HepG2 (cell line): ENCODE measurements around the gene RANBP3. TPM values are rescaled to one million over a fixed set of nuclear protein-coding genes. Genes with fewer than 3 reads are reported as not detected.

Experiments
- ERF ChIP-seq: IDR thresholded peaks from 2 replicates; pipeline ENCODE4 v1.6.1; 2018; ENCODE audit warnings: missing biosample characterization, missing genetic modification reagents
- GABPB1 ChIP-seq: IDR thresholded peaks from 2 replicates; pipeline ENCODE4 v1.6.1; 2016; ENCODE audit warnings: mild to moderate bottlenecking, missing genetic modification reagents, moderate library complexity, missing compliant biosample characterization
- MAF1 ChIP-seq: sonication (generic); formaldehyde crosslinking; IDR thresholded peaks from 2 replicates; pipeline ENCODE4 v1.5.0; 2020; ENCODE audit warnings: missing genetic modification reagents, borderline replicate concordance
- MATR3 ChIP-seq: sonication (generic); formaldehyde crosslinking; IDR thresholded peaks from 2 replicates; pipeline ENCODE4 v1.4.0; 2020; ENCODE audit warnings: missing genetic modification reagents
- MED13 ChIP-seq: sonication (generic); formaldehyde crosslinking; IDR thresholded peaks from 2 replicates; pipeline ENCODE4 v1.5.0; 2020; ENCODE audit warnings: missing genetic modification reagents
- NR2F1 ChIP-seq, 2 experiments: fragments of 450-650 bp in 1 of 2; formaldehyde crosslinking in 1 of 2; IDR thresholded peaks; 2 replicates each; pipeline versions ENCODE4 v1.5.0 to v1.6.1; 2016 to 2020; ENCODE audit warnings: mild to moderate bottlenecking in 1 of 2, missing compliant biosample characterization in 1 of 2, missing genetic modification reagents in 1 of 2, moderate library complexity in 1 of 2
- POLR2AphosphoS5 ChIP-seq: IDR thresholded peaks from 2 replicates; pipeline ENCODE4 v1.6.1; 2012; ENCODE audit warnings: low read depth, low read length
- RBFOX2 ChIP-seq: fragments of 200-400 bp; formaldehyde crosslinking; IDR thresholded peaks from 2 replicates; pipeline ENCODE4 v1.6.1; 2017; ENCODE audit warnings: low read depth, mild to moderate bottlenecking, low read length
- STAT5B ChIP-seq: sonication (generic); formaldehyde crosslinking; IDR thresholded peaks from 2 replicates; pipeline ENCODE4 v1.4.0; 2020; ENCODE audit warnings: missing genetic modification reagents
- ZMYM2 ChIP-seq: sonication (generic); formaldehyde crosslinking; IDR thresholded peaks from 2 replicates; pipeline ENCODE4 v1.8.0; 2022; ENCODE audit warnings: mild to moderate bottlenecking, missing genetic modification reagents
- ZMYM3 ChIP-seq: sonication (generic); formaldehyde crosslinking; IDR thresholded peaks from 2 replicates; pipeline ENCODE4 v1.5.1; 2020; ENCODE audit warnings: mild to moderate bottlenecking, missing genetic modification reagents
- ZNF660 ChIP-seq: sonication (generic); formaldehyde crosslinking; IDR thresholded peaks from 2 replicates; pipeline ENCODE4 v1.5.1; 2020; ENCODE audit warnings: mild to moderate bottlenecking, low read depth, missing genetic modification reagents, borderline replicate concordance
- ZNF841 ChIP-seq: sonication (generic); formaldehyde crosslinking; IDR thresholded peaks from 2 replicates; pipeline ENCODE4 v1.8.1; 2023; ENCODE audit warnings: missing genetic modification reagents, borderline replicate concordance
- polyA plus RNA-seq, 8 experiments: library from polyadenylated mRNA; depleted of rRNA in 3 of 8; stranded (reverse) in 7 of 8; unstranded in 1 of 8; fragments of >200 nt; fragmentation: Illumina TruSeq in 4 of 8; extraction: Trizol in 4 of 8; gene quantifications; 2 replicates each; pipeline versions ENCODE4 v1.2.1 to v1.2.3, GENCODE V29; 2011 to 2016; ENCODE audit warnings: low read depth in 4 of 8, missing spikeins in 1 of 8, mixed read lengths in 1 of 8; ENCODE audit not compliant: insufficient read depth in 1 of 8
- total RNA-seq, 5 experiments: library from RNA; depleted of rRNA; stranded (reverse); fragments of >200 nt; fragmentation: Illumina TruSeq; extraction: Trizol; gene quantifications; 2 replicates each; pipeline ENCODE4 v1.2.3, GENCODE V29; 2016; ENCODE audit warnings: low read depth in 1 of 5
- TF ChIP-seq, protein P1 (sequence below): IDR thresholded peaks from 2 replicates; pipeline ENCODE4 v1.6.1; 2018; ENCODE audit warnings: missing genetic modification reagents
- TF ChIP-seq, protein P2 (sequence below): sonication (generic); formaldehyde crosslinking; IDR thresholded peaks from 2 replicates; pipeline ENCODE4 v1.4.0; 2020; ENCODE audit warnings: mild to moderate bottlenecking, missing genetic modification reagents, borderline replicate concordance
- TF ChIP-seq, protein P3 (sequence below): sonication (generic); formaldehyde crosslinking; IDR thresholded peaks from 2 replicates; pipeline ENCODE4 v1.8.0; 2022; ENCODE audit warnings: low read depth, missing genetic modification reagents
- TF ChIP-seq, protein P4 (sequence below): IDR thresholded peaks from 2 replicates; pipeline ENCODE4 v1.4.0; 2020; ENCODE audit warnings: mild to moderate bottlenecking, missing genetic modification reagents
- TF ChIP-seq, protein P5 (sequence below): sonication (generic); formaldehyde crosslinking; conservative IDR thresholded peaks from 2 replicates; pipeline ENCODE4 v1.4.0; 2020; ENCODE audit warnings: missing genetic modification reagents

RANBP3 gene
- total and polyA plus RNA-seq, 2 of the 13 experiments (the other 11 are each of a cell fraction or from before 2014, with no cell fraction given), result 39.5 to 149 TPM

DNA sequence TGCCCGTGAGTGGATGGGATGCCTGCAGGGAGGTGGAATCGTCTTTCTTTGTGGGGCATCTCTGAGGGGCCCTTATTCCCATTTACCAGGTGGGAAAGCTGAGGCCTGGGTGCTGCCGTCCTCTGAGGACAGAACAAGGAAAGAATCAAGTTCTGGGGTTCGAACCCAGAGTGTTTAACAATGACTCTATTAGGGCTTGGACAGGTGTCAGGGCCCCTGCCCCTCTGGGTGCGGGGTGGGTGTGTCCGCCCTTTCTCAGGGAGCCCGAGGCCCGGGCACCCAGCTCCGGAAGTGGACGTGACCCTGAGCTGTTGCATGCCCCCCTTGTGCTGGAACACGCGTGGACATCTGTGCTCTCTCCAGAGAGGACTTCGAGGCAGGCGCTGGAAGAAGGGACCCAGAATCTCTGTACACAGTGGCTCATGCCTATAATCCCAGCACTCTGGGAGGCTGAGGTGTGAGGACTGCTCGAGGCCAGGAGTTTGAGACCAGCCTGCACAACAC, 85.1 kb downstream of the RANBP3 start (continued):
- 0 out of 2 replicates have a peak, but pooled peaks have one; percentile 6 for TF ChIP-seq POLR2AphosphoS5
- TF ChIP-seq, protein P1, sequence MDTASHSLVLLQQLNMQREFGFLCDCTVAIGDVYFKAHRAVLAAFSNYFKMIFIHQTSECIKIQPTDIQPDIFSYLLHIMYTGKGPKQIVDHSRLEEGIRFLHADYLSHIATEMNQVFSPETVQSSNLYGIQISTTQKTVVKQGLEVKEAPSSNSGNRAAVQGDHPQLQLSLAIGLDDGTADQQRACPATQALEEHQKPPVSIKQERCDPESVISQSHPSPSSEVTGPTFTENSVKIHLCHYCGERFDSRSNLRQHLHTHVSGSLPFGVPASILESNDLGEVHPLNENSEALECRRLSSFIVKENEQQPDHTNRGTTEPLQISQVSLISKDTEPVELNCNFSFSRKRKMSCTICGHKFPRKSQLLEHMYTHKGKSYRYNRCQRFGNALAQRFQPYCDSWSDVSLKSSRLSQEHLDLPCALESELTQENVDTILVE (CRISPR knock-in tag), result 0 out of 2 replicates have a peak, but pooled peaks have one; percentile 5
- peak; percentile 43; the same call in 1 of the 2 replicates for TF ChIP-seq ZMYM3 (CRISPR knock-in tag)
- TF ChIP-seq RBFOX2, result no peak
- TF ChIP-seq, protein P2, sequence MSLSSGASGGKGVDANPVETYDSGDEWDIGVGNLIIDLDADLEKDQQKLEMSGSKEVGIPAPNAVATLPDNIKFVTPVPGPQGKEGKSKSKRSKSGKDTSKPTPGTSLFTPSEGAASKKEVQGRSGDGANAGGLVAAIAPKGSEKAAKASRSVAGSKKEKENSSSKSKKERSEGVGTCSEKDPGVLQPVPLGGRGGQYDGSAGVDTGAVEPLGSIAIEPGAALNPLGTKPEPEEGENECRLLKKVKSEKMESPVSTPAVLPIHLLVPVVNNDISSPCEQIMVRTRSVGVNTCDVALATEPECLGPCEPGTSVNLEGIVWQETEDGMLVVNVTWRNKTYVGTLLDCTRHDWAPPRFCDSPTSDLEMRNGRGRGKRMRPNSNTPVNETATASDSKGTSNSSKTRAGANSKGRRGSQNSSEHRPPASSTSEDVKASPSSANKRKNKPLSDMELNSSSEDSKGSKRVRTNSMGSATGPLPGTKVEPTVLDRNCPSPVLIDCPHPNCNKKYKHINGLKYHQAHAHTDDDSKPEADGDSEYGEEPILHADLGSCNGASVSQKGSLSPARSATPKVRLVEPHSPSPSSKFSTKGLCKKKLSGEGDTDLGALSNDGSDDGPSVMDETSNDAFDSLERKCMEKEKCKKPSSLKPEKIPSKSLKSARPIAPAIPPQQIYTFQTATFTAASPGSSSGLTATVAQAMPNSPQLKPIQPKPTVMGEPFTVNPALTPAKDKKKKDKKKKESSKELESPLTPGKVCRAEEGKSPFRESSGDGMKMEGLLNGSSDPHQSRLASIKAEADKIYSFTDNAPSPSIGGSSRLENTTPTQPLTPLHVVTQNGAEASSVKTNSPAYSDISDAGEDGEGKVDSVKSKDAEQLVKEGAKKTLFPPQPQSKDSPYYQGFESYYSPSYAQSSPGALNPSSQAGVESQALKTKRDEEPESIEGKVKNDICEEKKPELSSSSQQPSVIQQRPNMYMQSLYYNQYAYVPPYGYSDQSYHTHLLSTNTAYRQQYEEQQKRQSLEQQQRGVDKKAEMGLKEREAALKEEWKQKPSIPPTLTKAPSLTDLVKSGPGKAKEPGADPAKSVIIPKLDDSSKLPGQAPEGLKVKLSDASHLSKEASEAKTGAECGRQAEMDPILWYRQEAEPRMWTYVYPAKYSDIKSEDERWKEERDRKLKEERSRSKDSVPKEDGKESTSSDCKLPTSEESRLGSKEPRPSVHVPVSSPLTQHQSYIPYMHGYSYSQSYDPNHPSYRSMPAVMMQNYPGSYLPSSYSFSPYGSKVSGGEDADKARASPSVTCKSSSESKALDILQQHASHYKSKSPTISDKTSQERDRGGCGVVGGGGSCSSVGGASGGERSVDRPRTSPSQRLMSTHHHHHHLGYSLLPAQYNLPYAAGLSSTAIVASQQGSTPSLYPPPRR (CRISPR knock-in tag), result no peak
- TF ChIP-seq ZMYM2 (CRISPR knock-in tag), result 0 out of 2 replicates have a peak, but pooled peaks have one; percentile 55
- TF ChIP-seq, protein P3, sequence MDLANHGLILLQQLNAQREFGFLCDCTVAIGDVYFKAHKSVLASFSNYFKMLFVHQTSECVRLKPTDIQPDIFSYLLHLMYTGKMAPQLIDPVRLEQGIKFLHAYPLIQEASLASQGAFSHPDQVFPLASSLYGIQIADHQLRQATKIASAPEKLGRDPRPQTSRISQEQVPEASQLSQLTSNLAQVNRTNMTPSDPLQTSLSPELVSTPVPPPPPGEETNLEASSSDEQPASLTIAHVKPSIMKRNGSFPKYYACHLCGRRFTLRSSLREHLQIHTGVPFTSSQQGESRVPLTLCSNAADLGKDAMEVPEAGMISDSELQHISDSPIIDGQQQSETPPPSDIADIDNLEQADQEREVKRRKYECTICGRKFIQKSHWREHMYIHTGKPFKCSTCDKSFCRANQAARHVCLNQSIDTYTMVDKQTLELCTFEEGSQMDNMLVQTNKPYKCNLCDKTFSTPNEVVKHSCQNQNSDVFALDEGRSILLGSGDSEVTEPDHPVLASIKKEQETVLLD (CRISPR knock-in tag), result no peak
- TF ChIP-seq, protein P4, sequence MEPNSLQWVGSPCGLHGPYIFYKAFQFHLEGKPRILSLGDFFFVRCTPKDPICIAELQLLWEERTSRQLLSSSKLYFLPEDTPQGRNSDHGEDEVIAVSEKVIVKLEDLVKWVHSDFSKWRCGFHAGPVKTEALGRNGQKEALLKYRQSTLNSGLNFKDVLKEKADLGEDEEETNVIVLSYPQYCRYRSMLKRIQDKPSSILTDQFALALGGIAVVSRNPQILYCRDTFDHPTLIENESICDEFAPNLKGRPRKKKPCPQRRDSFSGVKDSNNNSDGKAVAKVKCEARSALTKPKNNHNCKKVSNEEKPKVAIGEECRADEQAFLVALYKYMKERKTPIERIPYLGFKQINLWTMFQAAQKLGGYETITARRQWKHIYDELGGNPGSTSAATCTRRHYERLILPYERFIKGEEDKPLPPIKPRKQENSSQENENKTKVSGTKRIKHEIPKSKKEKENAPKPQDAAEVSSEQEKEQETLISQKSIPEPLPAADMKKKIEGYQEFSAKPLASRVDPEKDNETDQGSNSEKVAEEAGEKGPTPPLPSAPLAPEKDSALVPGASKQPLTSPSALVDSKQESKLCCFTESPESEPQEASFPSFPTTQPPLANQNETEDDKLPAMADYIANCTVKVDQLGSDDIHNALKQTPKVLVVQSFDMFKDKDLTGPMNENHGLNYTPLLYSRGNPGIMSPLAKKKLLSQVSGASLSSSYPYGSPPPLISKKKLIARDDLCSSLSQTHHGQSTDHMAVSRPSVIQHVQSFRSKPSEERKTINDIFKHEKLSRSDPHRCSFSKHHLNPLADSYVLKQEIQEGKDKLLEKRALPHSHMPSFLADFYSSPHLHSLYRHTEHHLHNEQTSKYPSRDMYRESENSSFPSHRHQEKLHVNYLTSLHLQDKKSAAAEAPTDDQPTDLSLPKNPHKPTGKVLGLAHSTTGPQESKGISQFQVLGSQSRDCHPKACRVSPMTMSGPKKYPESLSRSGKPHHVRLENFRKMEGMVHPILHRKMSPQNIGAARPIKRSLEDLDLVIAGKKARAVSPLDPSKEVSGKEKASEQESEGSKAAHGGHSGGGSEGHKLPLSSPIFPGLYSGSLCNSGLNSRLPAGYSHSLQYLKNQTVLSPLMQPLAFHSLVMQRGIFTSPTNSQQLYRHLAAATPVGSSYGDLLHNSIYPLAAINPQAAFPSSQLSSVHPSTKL, result peak; percentile 4; the same call in 1 of the 2 replicates
- TF ChIP-seq ERF, result no peak
- TF ChIP-seq, protein P5, sequence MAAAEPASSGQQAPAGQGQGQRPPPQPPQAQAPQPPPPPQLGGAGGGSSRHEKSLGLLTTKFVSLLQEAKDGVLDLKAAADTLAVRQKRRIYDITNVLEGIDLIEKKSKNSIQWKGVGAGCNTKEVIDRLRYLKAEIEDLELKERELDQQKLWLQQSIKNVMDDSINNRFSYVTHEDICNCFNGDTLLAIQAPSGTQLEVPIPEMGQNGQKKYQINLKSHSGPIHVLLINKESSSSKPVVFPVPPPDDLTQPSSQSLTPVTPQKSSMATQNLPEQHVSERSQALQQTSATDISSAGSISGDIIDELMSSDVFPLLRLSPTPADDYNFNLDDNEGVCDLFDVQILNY (CRISPR knock-in tag), result no peak
- no peak for TF ChIP-seq MATR3 (CRISPR knock-in tag)
- TF ChIP-seq ZNF841, result no peak
- TF ChIP-seq STAT5B (CRISPR knock-in tag), result no peak
- TF ChIP-seq ZNF660, result no peak
- TF ChIP-seq MAF1 (CRISPR knock-in tag), result no peak
- TF ChIP-seq MED13 (CRISPR knock-in tag), result no peak
- TF ChIP-seq NR2F1 (CRISPR knock-in tag; IDR thresholded peaks at IDR 0.05), result no peak
- TF ChIP-seq GABPB1 (CRISPR knock-in tag), result no peak
